Colonic mucosa (tissue), 4 donors: ENCODE results near the gene SLAMF9. TPM values are rescaled to one million over a fixed set of nuclear protein-coding genes. Genes with fewer than 3 reads are reported as not detected.

Experiments
- DNase-seq: peaks from one replicate; pipeline ENCODE4 v3.0.0-alpha.2; 2020
- H3K27ac ChIP-seq: fragments of 200-600 bp; one replicate; pipeline ENCODE4 v1.8.0; 2021
- H3K27me3 ChIP-seq: fragments of 200-600 bp; one replicate; pipeline ENCODE4 v1.8.0; 2021
- H3K36me3 ChIP-seq: fragments of 200-600 bp; one replicate; pipeline ENCODE4 v1.8.0; 2021
- H3K4me1 ChIP-seq: fragments of 200-600 bp; one replicate; pipeline ENCODE4 v1.8.0; 2021; ENCODE audit warnings: mild to moderate bottlenecking
- H3K4me3 ChIP-seq: fragments of 200-600 bp; one replicate; pipeline ENCODE4 v1.8.0; 2021
- H3K9ac ChIP-seq, 2 donors: one replicate each; pipeline ENCODE4 v1.7.0; 2013; ENCODE audit warnings: control low read depth in 2 of 2, low read depth in 2 of 2, low read length in 2 of 2
- H3K9me3 ChIP-seq: fragments of 200-600 bp; one replicate; pipeline ENCODE4 v1.8.0; 2021
- intact Hi-C: fragments of 100-400 bp; cut with DNase I; formaldehyde crosslinking; loops from one replicate; pipeline ENCODE4 v1.14.1; 2022
- total RNA-seq, 2 donors: library from RNA; stranded (reverse); fragmentation: NEBNext Ultra II Directional in 1 of 2; extraction: Animal tissue kit (Norgen Biotek cat#: 25700) in 1 of 2; gene quantifications; one replicate each; pipeline ENCODE4 v1.2.1, GENCODE V29; 2021
- TF ChIP-seq, protein P1 (sequence below): fragments of 200-600 bp; IDR thresholded peaks from one replicate; pipeline ENCODE4 v1.8.0; 2022; ENCODE audit warnings: antibody characterized with exemption, mild to moderate bottlenecking
- donor health status: healthy.
- donor health status: DM: no; HTN: no; CAD: no.
- donor health status: DM: no; HTN: no; CAD: no.

The SLAMF9 gene
- total RNA-seq, 2 donors from 2014 or later: not detected

DNA sequence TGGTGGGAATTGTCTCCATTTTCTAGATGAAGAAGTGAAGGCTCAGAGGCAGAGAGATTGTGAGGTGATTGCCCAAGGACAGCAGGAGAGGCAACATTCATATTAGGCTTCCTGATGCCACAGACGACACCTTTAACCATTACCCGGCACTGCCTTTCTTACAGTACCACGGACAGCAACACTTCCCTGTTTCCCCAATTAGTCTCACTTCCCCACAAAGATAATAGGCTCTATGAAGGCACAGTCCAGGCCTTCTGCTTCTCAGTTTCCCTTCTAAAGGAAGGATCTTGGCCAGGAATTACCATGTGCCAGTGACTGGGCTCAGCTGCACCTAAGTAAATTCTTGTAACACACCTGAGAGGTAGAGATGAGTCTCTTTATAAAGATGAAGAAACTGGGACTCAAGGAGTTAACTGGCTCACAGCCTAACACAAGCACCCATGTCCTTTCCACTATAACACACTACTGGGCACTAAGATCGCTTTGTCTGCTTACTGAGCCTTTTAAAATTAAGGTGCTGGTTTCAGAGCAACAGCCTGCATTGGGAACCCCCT is 18.2 kb downstream of the SLAMF9 start:
- no peak overlapping the region for H3K27ac ChIP-seq
- no peak overlapping the region for H3K9ac ChIP-seq
- intact Hi-C loops: loop anchor here (1.0 to 5.0 kb wide), 2 partner anchors 43 to 71 kb away; no protein-coding TSS in a partner anchor
- no peaks in the 10 kb centered on the region for H3K9me3 ChIP-seq
- no peak for DNase-seq
- no peak overlapping the region for H3K4me3 ChIP-seq
- no peaks in the 10 kb centered on the region for H3K27me3 ChIP-seq
- H3K36me3 ChIP-seq: no peaks in the 10 kb centered on the region
- TF ChIP-seq, protein P1, sequence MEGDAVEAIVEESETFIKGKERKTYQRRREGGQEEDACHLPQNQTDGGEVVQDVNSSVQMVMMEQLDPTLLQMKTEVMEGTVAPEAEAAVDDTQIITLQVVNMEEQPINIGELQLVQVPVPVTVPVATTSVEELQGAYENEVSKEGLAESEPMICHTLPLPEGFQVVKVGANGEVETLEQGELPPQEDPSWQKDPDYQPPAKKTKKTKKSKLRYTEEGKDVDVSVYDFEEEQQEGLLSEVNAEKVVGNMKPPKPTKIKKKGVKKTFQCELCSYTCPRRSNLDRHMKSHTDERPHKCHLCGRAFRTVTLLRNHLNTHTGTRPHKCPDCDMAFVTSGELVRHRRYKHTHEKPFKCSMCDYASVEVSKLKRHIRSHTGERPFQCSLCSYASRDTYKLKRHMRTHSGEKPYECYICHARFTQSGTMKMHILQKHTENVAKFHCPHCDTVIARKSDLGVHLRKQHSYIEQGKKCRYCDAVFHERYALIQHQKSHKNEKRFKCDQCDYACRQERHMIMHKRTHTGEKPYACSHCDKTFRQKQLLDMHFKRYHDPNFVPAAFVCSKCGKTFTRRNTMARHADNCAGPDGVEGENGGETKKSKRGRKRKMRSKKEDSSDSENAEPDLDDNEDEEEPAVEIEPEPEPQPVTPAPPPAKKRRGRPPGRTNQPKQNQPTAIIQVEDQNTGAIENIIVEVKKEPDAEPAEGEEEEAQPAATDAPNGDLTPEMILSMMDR: no peak
- H3K4me1 ChIP-seq: peaks cover 32% of the 10 kb centered on the region

DNA sequence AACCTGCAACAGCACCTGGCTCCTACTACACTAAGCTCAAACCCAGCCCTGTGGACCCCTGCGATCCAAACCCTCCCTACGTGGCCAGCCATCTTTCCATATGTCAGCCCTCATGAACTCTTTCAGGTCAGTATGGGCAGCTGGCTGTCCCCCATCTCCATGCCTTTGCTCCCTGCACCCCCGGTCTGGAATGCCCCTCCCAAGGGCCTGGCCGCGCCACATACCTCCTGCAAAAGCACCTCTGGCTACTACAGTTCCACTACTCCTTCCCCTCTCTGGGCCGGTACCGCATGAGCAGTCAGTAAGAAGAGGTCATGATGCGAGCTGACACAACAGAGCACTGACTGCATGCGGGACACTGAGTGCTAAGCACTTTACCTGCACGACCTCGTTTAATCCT is 18.7 kb downstream of the SLAMF9 start:
- DNase-seq: no peak
- TF ChIP-seq, protein P1: no peak

DNA sequence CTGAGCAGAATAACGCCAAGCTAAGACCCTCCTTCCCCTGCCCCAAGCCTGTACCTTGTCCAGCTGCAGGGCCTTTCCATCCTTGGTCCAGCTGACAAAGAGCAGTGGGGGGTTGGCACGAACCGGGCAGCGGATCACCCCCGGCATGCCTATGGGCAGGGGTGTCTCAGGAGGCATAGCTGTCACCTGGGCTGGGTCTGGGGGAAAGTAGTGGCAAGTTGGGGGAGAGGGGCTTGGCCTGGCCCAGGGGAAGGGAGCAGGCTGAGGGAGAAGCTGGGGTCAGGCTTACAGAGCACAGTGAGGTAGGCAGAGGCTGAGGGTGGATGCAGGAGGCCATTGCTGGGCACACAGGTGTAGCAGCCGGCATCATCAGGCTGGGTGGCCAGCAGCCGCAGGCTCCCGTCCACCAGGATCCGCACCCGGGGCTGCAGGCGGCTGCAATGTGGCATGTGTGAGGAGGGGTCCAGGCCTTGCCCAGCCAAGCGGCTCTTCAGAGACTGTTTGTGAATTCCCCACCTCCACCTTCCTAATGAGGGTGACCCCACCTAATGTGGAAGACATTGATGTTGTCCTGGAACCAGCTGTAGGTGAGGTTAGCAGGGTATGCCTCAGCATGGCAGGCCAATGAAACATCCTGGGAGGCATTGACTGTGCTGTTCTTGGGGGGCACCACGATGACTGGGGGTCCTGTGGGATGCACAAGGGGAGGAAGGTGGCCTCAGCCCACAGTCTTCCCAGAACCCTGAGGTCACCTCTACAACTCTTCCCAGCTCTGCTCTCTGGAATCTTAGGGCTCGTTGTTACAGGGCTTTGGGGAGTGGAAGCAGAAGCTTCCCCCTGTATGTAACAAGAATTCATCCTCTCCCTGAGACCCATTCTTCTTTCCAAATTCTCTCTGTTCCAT is 19.6 kb downstream of the SLAMF9 start:
- Histone ChIP-seq H3K9me3 (no peaks in the 10 kb centered on the region), H3K27me3 (no peaks in the 10 kb centered on the region), H3K9ac (peak overlapping the region in 1 of 2 donors; percentile 12), H3K4me1 (peaks cover 31% of the 10 kb centered on the region), H3K27ac (no peak overlapping the region), H3K36me3 (no peaks in the 10 kb centered on the region), H3K4me3 (no peak overlapping the region)
- TF ChIP-seq, protein P1: no peak
- intact Hi-C loops: loop anchor here (1.0 to 5.0 kb wide), 2 partner anchors 42 to 72 kb away; no protein-coding TSS in a partner anchor
- no peak for DNase-seq

More for the DNA sequence above, 18.7 kb downstream of the SLAMF9 start:
- Histone ChIP-seq H3K27me3 (no peaks in the 10 kb centered on the region), H3K4me1 (peaks cover 32% of the 10 kb centered on the region), H3K9ac (no peak overlapping the region), H3K9me3 (no peaks in the 10 kb centered on the region), H3K36me3 (no peaks in the 10 kb centered on the region), H3K27ac (no peak overlapping the region), H3K4me3 (no peak overlapping the region)
- intact Hi-C loops: loop anchor here (1.0 to 5.0 kb wide), 2 partner anchors 43 to 71 kb away; no protein-coding TSS in a partner anchor

DNA sequence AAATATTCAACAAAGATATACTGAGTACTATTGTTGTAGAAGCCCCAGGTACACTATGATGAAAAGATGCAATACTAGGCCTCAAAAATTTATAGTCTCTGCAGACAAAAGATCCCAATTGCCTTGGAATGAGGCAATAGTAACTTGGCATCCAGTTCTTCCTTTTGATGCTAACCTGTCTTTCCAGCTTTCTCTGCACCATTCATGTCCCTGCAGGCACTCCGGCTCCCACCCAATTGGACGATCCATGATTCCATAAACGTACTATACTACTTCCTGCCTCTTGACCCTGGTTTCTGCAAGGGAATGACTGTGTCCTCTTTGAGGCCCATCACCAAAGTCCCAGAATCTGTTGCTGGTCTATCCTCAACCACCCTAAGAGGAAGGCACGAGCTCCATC is 20.7 kb downstream of the SLAMF9 start:
- intact Hi-C loops: no loop called here
- H3K4me1 ChIP-seq: peaks cover 23% of the 10 kb centered on the region
- no peak overlapping the region for H3K9ac ChIP-seq

More for the DNA sequence above, 20.7 kb downstream of the SLAMF9 start:
- no peaks in the 10 kb centered on the region for H3K27me3 ChIP-seq
- H3K4me3 ChIP-seq: no peak overlapping the region
- H3K9me3 ChIP-seq: no peaks in the 10 kb centered on the region
- no peaks in the 10 kb centered on the region for H3K36me3 ChIP-seq
- no peak overlapping the region for H3K27ac ChIP-seq
- TF ChIP-seq, protein P1: no peak
- no peak for DNase-seq
